Right forelimb (tissue), 1 donor: ENCODE data around the gene FAM168B.
A peak's percentile ranks its signal among the peaks of the same experiment; 100 is the strongest.
"Not testable (repeated sequence)": the region's sequence is repeated elsewhere in the genome, so short reads cannot be mapped to it uniquely, and the experiment has no call there.

Source experiments
- DNase-seq: peaks from one replicate; pipeline ENCODE4 v3.0.0-alpha.2; 2018

Gene FAM168B

GRCh38 chr2:131093006-131093695 lies at the start of gene FAM168B:
Gene FAM168B, minus strand, starts transcription at chr2:131093460. Its CDS starts 10,814 bp downstream, at chr2:131082646.
- DNase-seq, result peak; percentile 96

- no peak for DNase-seq
These were observed 49.6 kb upstream of the FAM168B start for GRCh38 chr2:131142849-131143248.

GRCh38 chr2:131140581-131140980 lies 47.3 kb upstream of the FAM168B start:
- DNase-seq, result no peak

GRCh38 chr2:131132729-131133128 lies 39.5 kb upstream of the FAM168B start:
- DNase-seq, result no peak

- no peak for DNase-seq
These were observed 37.0 kb upstream of the FAM168B start for GRCh38 chr2:131130298-131130596.

- DNase-seq, result no peak
These were observed 34.7 kb upstream of the FAM168B start for GRCh38 chr2:131127981-131128380.

GRCh38 chr2:131127076-131127475 lies 33.8 kb upstream of the FAM168B start:
- no peak for DNase-seq

GRCh38 chr2:131126436-131126835 lies 33.2 kb upstream of the FAM168B start:
- DNase-seq, result no peak

- no peak for DNase-seq
These were observed 32.0 kb upstream of the FAM168B start for GRCh38 chr2:131125195-131125757.

GRCh38 chr2:131123192-131123591 lies 29.9 kb upstream of the FAM168B start:
- no peak for DNase-seq

- DNase-seq, result no peak
These were observed 29.2 kb upstream of the FAM168B start for GRCh38 chr2:131122496-131122895.

GRCh38 chr2:131121464-131121863 lies 28.2 kb upstream of the FAM168B start:
- no peak for DNase-seq

GRCh38 chr2:131120815-131121317 lies 27.6 kb upstream of the FAM168B start:
- no peak for DNase-seq

- DNase-seq, result no peak
These were observed 22.5 kb upstream of the FAM168B start for GRCh38 chr2:131115752-131116151.

- not testable (repeated sequence) for DNase-seq
These were observed 21.7 kb upstream of the FAM168B start for GRCh38 chr2:131114950-131115349.

- DNase-seq, result no peak
These were observed 20.4 kb upstream of the FAM168B start for GRCh38 chr2:131113566-131114227.

- DNase-seq, result no peak
These were observed 19.3 kb upstream of the FAM168B start for GRCh38 chr2:131112529-131112928.

- peak; percentile 48 for DNase-seq
These were observed 12.9 kb upstream of the FAM168B start for GRCh38 chr2:131105950-131106801.

- DNase-seq, result peak; percentile 98
These were observed 12.1 kb upstream of the FAM168B start, which contains the start of gene PLEKHB2 for GRCh38 chr2:131105156-131105949. Gene PLEKHB2, plus strand, starts transcription at chr2:131105336. Its CDS starts 15,606 bp downstream, at chr2:131120942.

- DNase-seq, result no peak
These were observed 11.4 kb upstream of the FAM168B start for GRCh38 chr2:131104487-131105155.

GRCh38 chr2:131103165-131103564 lies 9.9 kb upstream of the FAM168B start:
- DNase-seq, result no peak
